ENCODE results near the gene TIMM17A. TPM values are rescaled to one million over a fixed set of nuclear protein-coding genes. Genes with fewer than 3 reads are reported as not detected.

Gene TIMM17A
- total and polyA plus RNA-seq, 2 of the 4 experiments (the other 2 are of a cell fraction), result 80.4 to 87.3 TPM

- no peak; the same call in 1 of the 2 replicates for TF ChIP-seq CEBPB (IDR thresholded peaks at IDR 0.05; ENCODE audit: low read depth, low read length)
- peak; percentile 57; the same call in 1 of the 2 replicates for TF ChIP-seq MXI1 (IDR thresholded peaks at IDR 0.05; ENCODE audit: borderline replicate concordance, low read depth, low read length)
These were observed 8.9 kb upstream of the TIMM17A start, which contains the start of gene LMOD1 (continued) for GRCh38 chr1:201946224-201946908.

GRCh38 chr1:201947697-201948008 is 7.7 kb upstream of the TIMM17A start:
- H3K36me3 ChIP-seq (ENCODE audit: control insufficient read depth, insufficient read depth, low read length), result peaks cover 3% of the 10 kb centered on the region; the same call in 1 of the 2 replicates
- H3K27me3 ChIP-seq (ENCODE audit: control insufficient read depth, insufficient read depth, low read length), result no peaks in the 10 kb centered on the region
- peaks cover 23% of the 10 kb centered on the region; the same call in 1 of the 2 replicates for H4K20me1 ChIP-seq (ENCODE audit: insufficient read depth, low read length)
- peak overlapping the region; percentile 92 for H2BK120ac ChIP-seq (ENCODE audit: low read depth, low read length)
- peak overlapping the region; percentile 92 for H3K9ac ChIP-seq (ENCODE audit: low read depth, low read length)
- H3K4me2 ChIP-seq (ENCODE audit: low read depth, low read length), result peak overlapping the region; percentile 83
- POLR2A ChIA-PET (ENCODE audit: unreplicated experiment), result no interaction called here
- peak overlapping the region; percentile 92 for H2BK5ac ChIP-seq (ENCODE audit: low read depth, low read length, poor library complexity, severe bottlenecking)
- peak overlapping the region; percentile 96 for H3K4ac ChIP-seq (ENCODE audit: low read depth, low read length)
- BruUV-seq (replicated peaks), result no TSS peak
- in situ Hi-C loops (cut with MboI; ENCODE audit: low sequenced_read_pairs) (no loop called here), dilution Hi-C loops (cut with HindIII; ENCODE audit: low sequenced_read_pairs, unreplicated experiment) (no loop called here), intact Hi-C loops (cut with micrococcal nuclease) (loop anchor here (2.0 kb wide), 1 partner anchor 31 kb away; no protein-coding TSS in a partner anchor)
- peak overlapping the region; percentile 86 for H2AK5ac ChIP-seq (ENCODE audit: low read depth, low read length)
- ATAC-seq (ENCODE audit: low read depth) (no peak), DNase-seq (no peak)
- H3K79me1 ChIP-seq (ENCODE audit: low read depth in 1 of 2, low read length in 2 of 2), result peaks cover 10 to 47% of the 10 kb centered on the region in 2 experiments
- H2AK9ac ChIP-seq (replicated peaks; ENCODE audit: low read depth, low read length, poor library complexity), result peak overlapping the region; percentile 38
- peaks cover 11% of the 10 kb centered on the region for H3K9me1 ChIP-seq (ENCODE audit: insufficient read depth, low read length)
- peak overlapping the region; percentile 97 for H3K14ac ChIP-seq (replicated peaks; ENCODE audit: low read depth, low read length)
- peak overlapping the region; percentile 94 to 95; a peak in 3 of 4 replicates for H4K8ac ChIP-seq (ENCODE audit: low read depth in 2 of 2, low read length in 2 of 2)
- no peaks in the 10 kb centered on the region for H3K9me3 ChIP-seq (ENCODE audit: control insufficient read depth, insufficient read depth, low read length)
- H2AFZ ChIP-seq (replicated peaks; ENCODE audit: low read length, poor library complexity), result peak overlapping the region; percentile 76
- H4K5ac ChIP-seq (ENCODE audit: low read depth, low read length), result peak overlapping the region; percentile 76; the same call in 1 of the 2 replicates
- H2BK20ac ChIP-seq (ENCODE audit: low read depth, low read length), result peak overlapping the region; percentile 73
- CTCF ChIA-PET, result no interaction called here
- peak overlapping the region; percentile 98 for H4K91ac ChIP-seq (ENCODE audit: insufficient read depth, low read depth, low read length)
- H3K4me3 ChIP-seq (ENCODE audit: insufficient read depth, low read depth, low read length), result no peak overlapping the region
- no CpG with 5 or more reads among the region's 3 CpGs for WGBS, 2 experiments (ENCODE audit: extremely low coverage in 2 of 2, insufficient read length in 1 of 2)
- peak overlapping the region; percentile 90 for H3K18ac ChIP-seq (ENCODE audit: low read depth, low read length)
- H3K56ac ChIP-seq (ENCODE audit: extremely low read depth, insufficient read depth, low read length), result peak overlapping the region; percentile 99; the same call in 1 of the 2 replicates
- peak overlapping the region; percentile 97 for H3K23ac ChIP-seq (ENCODE audit: low read depth, low read length)
- H2BK15ac ChIP-seq (ENCODE audit: low read depth, low read length), result peak overlapping the region; percentile 86; the same call in 2 of the 3 replicates
- peaks cover 16% of the 10 kb centered on the region for H3K4me1 ChIP-seq (ENCODE audit: control insufficient read depth, insufficient read depth, low read length)
- H3K27ac ChIP-seq (ENCODE audit: insufficient read depth, low read length), result peak overlapping the region; percentile 91
- TF ChIP-seq RAD21 (IDR thresholded peaks at IDR 0.05; ENCODE audit: low read length) (no peak), MAFK (IDR thresholded peaks at IDR 0.05; ENCODE audit: low read depth, low read length) (0 out of 2 replicates have a peak, but pooled peaks have one; percentile 25), CHD1 (IDR thresholded peaks at IDR 0.05; ENCODE audit: low read depth, low read length) (no peak), POLR2A (IDR thresholded peaks at IDR 0.05; ENCODE audit: low read depth, low read length) (no peak), RCOR1 (IDR thresholded peaks at IDR 0.05; ENCODE audit: insufficient replicate concordance, low read length) (no peak), USF2 (IDR thresholded peaks at IDR 0.05; ENCODE audit: low read depth, low read length) (no peak), SMC3 (IDR thresholded peaks at IDR 0.05; ENCODE audit: low read depth, low read length) (no peak), MAZ (IDR thresholded peaks at IDR 0.05; ENCODE audit: borderline replicate concordance, low read depth, low read length) (no peak), RFX5 (IDR thresholded peaks at IDR 0.05; ENCODE audit: low read depth, low read length) (no peak), ELK1 (IDR thresholded peaks at IDR 0.05; ENCODE audit: borderline replicate concordance, low read depth, low read length) (no peak)

Data from IMR-90 (cell line).